PC-3 (cell line): ENCODE results near the gene SLC34A1. TPM values are rescaled to one million over a fixed set of nuclear protein-coding genes. Genes with fewer than 3 reads are reported as not detected.

Experiments used
- ATAC-seq: fragments of 200-7000 bp; cut with Tn5 transposase; 2 replicates; pipeline ENCODE4 v1.9.1; 2020; ENCODE audit warnings: mild to moderate bottlenecking, moderate library complexity
- BruUV-seq: library from RNA; stranded (reverse); fragments of 400-500 nt; replicated peaks from 2 replicates; lab custom pipeline; 2021; lab: Mats Ljungman, UMichigan
- CTCF ChIA-PET: fragments of 300-600 bp; sonication (Branson Sonifier 250); formaldehyde crosslinking; loops from one replicate; lab custom pipeline; 2022; ENCODE audit warnings: antibody characterized with exemption; lab: Charles Lee
- POLR2A ChIA-PET: fragments of 300-600 bp; sonication (Branson Sonifier 250); formaldehyde crosslinking; loops from one replicate; lab custom pipeline; 2022; ENCODE audit warnings: antibody characterized with exemption; ENCODE audit not compliant: unreplicated experiment; lab: Charles Lee
- DNase-seq: peaks from one replicate; pipeline ENCODE4 v3.0.0-alpha.2; 2015
- H2AFZ ChIP-seq: fragments of 300-600 bp; sonication (generic); 2 replicates; pipeline ENCODE4 v1.6.0; 2016; ENCODE audit warnings: antibody characterized with exemption, low read length
- H3F3A ChIP-seq: fragments of 300-600 bp; sonication (generic); one replicate; pipeline ENCODE4 v1.6.0; 2017; ENCODE audit warnings: antibody characterized with exemption, low read length, control low read depth, mild to moderate bottlenecking; ENCODE audit not compliant: unreplicated experiment
- H3K27ac ChIP-seq: fragments of 300-600 bp; sonication (generic); 2 replicates; pipeline ENCODE4 v1.5.1; 2016; ENCODE audit warnings: mild to moderate bottlenecking, low read length
- H3K27me3 ChIP-seq: fragments of 300-600 bp; sonication (generic); 2 replicates; pipeline ENCODE4 v1.6.1; 2016; ENCODE audit warnings: low read length, mixed read lengths
- H3K36me3 ChIP-seq: fragments of 300-600 bp; sonication (generic); 2 replicates; pipeline ENCODE4 v1.6.1; 2016; ENCODE audit warnings: low read depth, mixed run types, low read length, mixed read lengths
- H3K4me1 ChIP-seq: fragments of 300-600 bp; sonication (generic); 2 replicates; pipeline ENCODE4 v1.5.1; 2016; ENCODE audit warnings: low read length; ENCODE audit not compliant: insufficient read depth
- H3K4me2 ChIP-seq: fragments of 300-600 bp; sonication (generic); 2 replicates; pipeline ENCODE4 v1.6.0; 2016; ENCODE audit warnings: low read length
- H3K4me3 ChIP-seq: fragments of 300-600 bp; sonication (generic); 2 replicates; pipeline ENCODE4 v1.5.1; 2016; ENCODE audit warnings: mild to moderate bottlenecking, low read length, mixed read lengths
- H3K79me2 ChIP-seq: fragments of 300-600 bp; sonication (generic); 2 replicates; pipeline ENCODE4 v1.6.1; 2017; ENCODE audit warnings: low read length, mixed read lengths
- H3K9ac ChIP-seq: fragments of 300-600 bp; sonication (generic); 2 replicates; pipeline ENCODE4 v1.6.0; 2016; ENCODE audit warnings: mild to moderate bottlenecking, low read length
- H3K9me2 ChIP-seq: fragments of 300-600 bp; sonication (generic); replicated peaks from 2 replicates; pipeline ENCODE4 v1.6.1; 2016; ENCODE audit warnings: mixed run types, low read length, mixed read lengths
- H3K9me3 ChIP-seq: fragments of 300-600 bp; sonication (generic); 2 replicates; pipeline ENCODE4 v1.6.1; 2016; ENCODE audit warnings: low read length, mixed read lengths
- H4K20me1 ChIP-seq: fragments of 300-600 bp; sonication (generic); 2 replicates; pipeline ENCODE4 v1.6.1; 2016; ENCODE audit warnings: low read length, mixed read lengths
- EZH2 ChIP-seq: fragments of 300-600 bp; sonication (generic); IDR thresholded peaks from one replicate; pipeline ENCODE4 v1.6.1; 2017; ENCODE audit warnings: antibody characterized with exemption, mild to moderate bottlenecking, low read length; ENCODE audit not compliant: unreplicated experiment
- EZH2phosphoT487 ChIP-seq: fragments of 300-600 bp; sonication (generic); IDR thresholded peaks from 2 replicates; pipeline ENCODE4 v1.6.1; 2018; ENCODE audit warnings: mild to moderate bottlenecking, antibody characterized with exemption, low read length, borderline replicate concordance
- intact Hi-C: fragments of 100-400 bp; cut with micrococcal nuclease; formaldehyde crosslinking; loops from 2 replicates; pipeline ENCODE4 v1.9.0; 2023
- total RNA-seq: library from RNA; depleted of rRNA; stranded (reverse); fragments of >200 nt; gene quantifications from 2 replicates; pipeline ENCODE4 v1.2.3, GENCODE V29; 2014
- TF ChIP-seq, protein P1 (sequence below): fragments of 300-600 bp; sonication (generic); conservative IDR thresholded peaks from 2 replicates; pipeline ENCODE4 v1.5.1; 2017; ENCODE audit warnings: antibody characterized with exemption, low read depth, mild to moderate bottlenecking, low read length

The SLC34A1 gene
- total RNA-seq, 1 experiment from 2014 or later, result 0.07 TPM

DNA sequence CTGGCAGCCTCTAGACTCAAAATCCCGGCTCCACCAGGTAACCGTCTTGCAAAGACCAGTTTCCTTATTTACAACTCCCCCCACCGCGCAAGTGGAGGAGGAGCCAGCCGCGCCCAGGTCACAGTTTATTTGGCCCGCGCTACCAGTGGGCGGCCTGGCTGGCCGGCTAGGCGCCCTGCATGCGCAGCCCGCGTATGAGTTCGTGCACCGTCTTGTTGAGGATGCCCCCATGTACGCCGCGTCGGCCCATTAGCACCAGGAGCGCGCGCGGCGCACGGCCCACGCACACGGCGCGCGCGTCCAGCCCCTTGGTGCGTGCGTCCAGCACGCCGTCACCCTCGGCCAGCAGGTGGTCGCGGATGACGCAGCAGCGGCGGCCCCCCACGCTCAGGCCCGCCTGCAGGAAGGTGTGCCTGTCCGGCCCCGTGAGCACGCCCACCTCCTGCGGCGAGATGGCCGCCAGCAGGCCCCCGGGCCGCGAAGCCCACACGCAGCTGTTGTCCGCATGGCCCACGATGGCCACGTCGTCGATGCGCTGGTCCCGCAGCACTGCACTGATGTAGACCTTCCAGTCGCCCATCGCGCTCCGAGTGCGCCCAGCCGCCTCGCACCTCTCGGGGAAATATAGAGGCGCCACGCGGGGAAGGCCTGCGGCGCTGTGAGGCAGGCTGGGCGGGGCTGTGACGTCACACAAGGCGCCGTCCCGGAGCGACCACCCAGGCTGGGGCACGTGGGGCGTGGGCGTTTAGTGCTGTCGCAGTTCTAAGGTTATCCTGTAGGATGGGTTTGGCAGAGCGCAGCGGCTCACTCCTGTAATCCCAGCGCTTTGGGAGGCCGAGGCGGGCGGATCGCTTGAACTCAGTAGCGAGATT, 16.0 kb downstream of the SLC34A1 start, which contains the start of gene PFN3:
TSS of gene PFN3 (minus strand) at position 665 of the 872 bp plus-strand sequence. CDS start at position 580, 85 bp downstream.
- BruUV-seq, result no TSS peak
- Histone ChIP-seq H2AFZ (no peak within 1 kb of the TSS), H3K4me1 (peaks cover 13% of the 10 kb centered on the region), H3K9me3 (no peaks in the 10 kb centered on the region), H3K9ac (no peak within 1 kb of the TSS), H3K4me2 (no peak within 1 kb of the TSS), H3K9me2 (no peaks in the 10 kb centered on the region), H3K27me3 (no peaks in the 10 kb centered on the region), H3K79me2 (no peaks in the 10 kb centered on the region), H3K27ac (no peak within 1 kb of the TSS), H3K4me3 (no peak within 1 kb of the TSS), H3K36me3 (no peaks in the 10 kb centered on the region), H3F3A (no peaks in the 10 kb centered on the region), H4K20me1 (no peaks in the 10 kb centered on the region)
- ChIA-PET CTCF (no interaction called here), POLR2A (no interaction called here)
- intact Hi-C loops, result no loop called here
- ATAC-seq (no peak), DNase-seq (no peak)
- TF ChIP-seq, protein P1, sequence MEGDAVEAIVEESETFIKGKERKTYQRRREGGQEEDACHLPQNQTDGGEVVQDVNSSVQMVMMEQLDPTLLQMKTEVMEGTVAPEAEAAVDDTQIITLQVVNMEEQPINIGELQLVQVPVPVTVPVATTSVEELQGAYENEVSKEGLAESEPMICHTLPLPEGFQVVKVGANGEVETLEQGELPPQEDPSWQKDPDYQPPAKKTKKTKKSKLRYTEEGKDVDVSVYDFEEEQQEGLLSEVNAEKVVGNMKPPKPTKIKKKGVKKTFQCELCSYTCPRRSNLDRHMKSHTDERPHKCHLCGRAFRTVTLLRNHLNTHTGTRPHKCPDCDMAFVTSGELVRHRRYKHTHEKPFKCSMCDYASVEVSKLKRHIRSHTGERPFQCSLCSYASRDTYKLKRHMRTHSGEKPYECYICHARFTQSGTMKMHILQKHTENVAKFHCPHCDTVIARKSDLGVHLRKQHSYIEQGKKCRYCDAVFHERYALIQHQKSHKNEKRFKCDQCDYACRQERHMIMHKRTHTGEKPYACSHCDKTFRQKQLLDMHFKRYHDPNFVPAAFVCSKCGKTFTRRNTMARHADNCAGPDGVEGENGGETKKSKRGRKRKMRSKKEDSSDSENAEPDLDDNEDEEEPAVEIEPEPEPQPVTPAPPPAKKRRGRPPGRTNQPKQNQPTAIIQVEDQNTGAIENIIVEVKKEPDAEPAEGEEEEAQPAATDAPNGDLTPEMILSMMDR, result no peak
- no peak for TF ChIP-seq EZH2
- no peak for TF ChIP-seq EZH2phosphoT487

DNA sequence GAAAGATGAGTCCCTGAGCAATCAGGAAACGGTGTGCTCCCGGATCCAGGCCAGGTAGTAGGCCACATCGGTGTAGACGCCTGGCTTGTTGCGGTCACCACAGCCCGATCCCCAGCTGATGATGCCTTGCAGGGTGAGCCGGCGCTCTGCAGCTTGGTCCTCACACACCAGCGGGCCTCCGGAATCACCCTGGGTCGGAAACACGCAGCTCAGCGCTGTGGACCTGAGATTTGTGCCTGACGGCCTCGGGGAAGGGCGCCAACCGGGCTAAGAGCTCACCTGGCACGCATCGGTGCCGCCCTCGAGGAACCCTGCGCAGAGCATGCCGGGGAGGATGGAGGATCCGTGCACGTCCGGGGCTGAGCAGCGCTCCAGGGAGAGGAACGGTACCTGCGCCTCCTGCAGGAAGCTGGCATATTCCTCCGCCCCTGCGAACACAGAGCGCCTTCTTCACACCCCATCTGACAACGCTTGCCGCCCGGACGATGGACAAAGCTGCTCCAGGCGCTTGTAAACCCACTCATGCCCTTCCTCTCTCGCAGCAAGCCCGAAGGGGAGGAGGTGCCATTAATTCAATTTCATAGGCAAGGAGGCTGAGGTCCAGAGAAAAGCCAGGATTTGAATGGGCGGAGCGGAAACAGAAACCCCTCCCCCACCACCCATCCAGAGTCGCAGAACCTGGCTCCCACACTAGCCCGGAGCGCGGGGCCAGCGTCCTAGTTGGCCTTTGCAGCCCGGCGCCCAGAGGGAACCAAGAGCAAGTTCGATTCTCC, 18.2 kb downstream of the SLC34A1 start:
- H3K36me3 ChIP-seq, result no peaks in the 10 kb centered on the region
- H3K9me2 ChIP-seq, result no peaks in the 10 kb centered on the region
- H3K27ac ChIP-seq, result peak overlapping the region; percentile 22; the same call in 1 of the 2 replicates
- intact Hi-C loops, result loop anchor here (1.0 to 2.0 kb wide), 5 partner anchors 12 to 288 kb away; partner anchors contain the start of genes GRK6 and PDLIM7
- no peaks in the 10 kb centered on the region for H3F3A ChIP-seq
- peak overlapping the region; percentile 80 for H3K4me3 ChIP-seq
- peak overlapping the region; percentile 86 for H2AFZ ChIP-seq
- H4K20me1 ChIP-seq, result no peaks in the 10 kb centered on the region
- H3K79me2 ChIP-seq, result no peaks in the 10 kb centered on the region
- peak; percentile 88 for DNase-seq
- H3K27me3 ChIP-seq, result no peaks in the 10 kb centered on the region
- H3K4me2 ChIP-seq, result peak overlapping the region; percentile 99
- TSS peak; percentile 51 for BruUV-seq
- no peak for TF ChIP-seq EZH2phosphoT487
- TF ChIP-seq, protein P1, result peak; percentile 71
- ATAC-seq, result peak; percentile 68
- POLR2A ChIA-PET, result interaction anchor here (0.5 to 1.1 kb wide), 4 partner anchors 12 to 52 kb away, joined by 3 read pairs; no protein-coding TSS in a partner anchor
- no peaks in the 10 kb centered on the region for H3K9me3 ChIP-seq
- CTCF ChIA-PET, result interaction anchor here (0.6 to 3.1 kb wide), 13 partner anchors 12 to 101 kb away, joined by 3 to 36 read pairs (median 7); partner anchors contain the start of gene GRK6
- peak overlapping the region; percentile 70 for H3K9ac ChIP-seq
- peaks cover 13% of the 10 kb centered on the region for H3K4me1 ChIP-seq
